ENCODE measurements around the gene ASTL.

- TF ChIP-seq CTCF (IDR thresholded peaks at IDR 0.05) = no peak
- no peak for TF ChIP-seq POLR2A (IDR thresholded peaks at IDR 0.05)
Measured at GRCh38 chr2:96100893-96101304, 37.4 kb downstream of the ASTL start.

All from uterus (tissue), 2 donors.